MCF 10A (cell line): Measurements from ENCODE around the gene HLCS. TPM values are rescaled to one million over a fixed set of nuclear protein-coding genes. Genes with fewer than 3 reads are reported as not detected.

Experiments used
- BruUV-seq: library from RNA; stranded (reverse); fragments of 400-500 nt; replicated peaks from 2 replicates; lab custom pipeline; 2021; lab: Mats Ljungman, UMichigan
- CTCF ChIA-PET: fragments of 300-600 bp; sonication (Branson Sonifier 250); formaldehyde crosslinking; extraction: SDS; loops from one replicate; lab custom pipeline; 2021; ENCODE audit warnings: antibody characterized with exemption, inconsistent platforms; lab: Yijun Ruan, JAX
- POLR2A ChIA-PET: fragments of 300-600, 350-650 bp; sonication (Branson Sonifier 250); formaldehyde crosslinking; extraction: SDS; loops from one replicate; lab custom pipeline; 2020; ENCODE audit warnings: antibody characterized with exemption, inconsistent platforms; lab: Yijun Ruan, JAX
- DNase-seq: peaks from one replicate; pipeline ENCODE4 v3.0.0-alpha.2; 2018; ENCODE audit not compliant: unreplicated experiment
- H3K27ac Mint-ChIP-seq: one replicate; pipeline ENCODE4 v1.8.0; 2022; ENCODE audit warnings: mild to moderate bottlenecking, low read depth, mixed read lengths; ENCODE audit not compliant: unreplicated experiment
- H3K27me3 Mint-ChIP-seq: one replicate; pipeline ENCODE4 v1.8.0; 2022; ENCODE audit warnings: mixed read lengths; ENCODE audit not compliant: insufficient read depth, unreplicated experiment
- H3K36me3 Mint-ChIP-seq: one replicate; pipeline ENCODE4 v1.8.0; 2022; ENCODE audit warnings: mild to moderate bottlenecking, moderate library complexity, mixed read lengths; ENCODE audit not compliant: insufficient read depth, unreplicated experiment
- H3K4me1 Mint-ChIP-seq: one replicate; pipeline ENCODE4 v1.8.0; 2022; ENCODE audit warnings: mixed read lengths; ENCODE audit not compliant: insufficient read depth, unreplicated experiment
- H3K4me3 Mint-ChIP-seq: one replicate; pipeline ENCODE4 v1.8.0; 2022; ENCODE audit warnings: mild to moderate bottlenecking, moderate library complexity, mixed read lengths; ENCODE audit not compliant: unreplicated experiment
- H3K9me3 Mint-ChIP-seq: one replicate; pipeline ENCODE4 v1.8.0; 2022; ENCODE audit warnings: mixed read lengths; ENCODE audit not compliant: unreplicated experiment
- CTCF ChIP-seq: fragments of 200-600 bp; IDR thresholded peaks from one replicate; pipeline ENCODE4 v1.8.0; 2022; ENCODE audit warnings: antibody characterized with exemption, mild to moderate bottlenecking; ENCODE audit not compliant: unreplicated experiment
- intact Hi-C: fragments of 100-400 bp; cut with micrococcal nuclease; formaldehyde crosslinking; loops from 2 replicates; pipeline ENCODE4 v1.14.1; 2022
- total RNA-seq: library from RNA; stranded (reverse); gene quantifications from 2 replicates; pipeline ENCODE4 v1.2.3, GENCODE V29; 2022

The HLCS gene
- total RNA-seq, 1 experiment from 2014 or later = 46.1 TPM

- CTCF ChIA-PET = interaction anchor here (0.7 to 3.4 kb wide), 5 partner anchors 9 to 218 kb away, joined by 3 to 12 read pairs (median 5); no protein-coding TSS in a partner anchor
- POLR2A ChIA-PET = interaction anchor here (0.7 to 2.3 kb wide), 2 partner anchors 64 to 238 kb away, joined by 3 to 5 read pairs; no protein-coding TSS in a partner anchor
- TF ChIP-seq CTCF = no peak
- no peak overlapping the region for H3K4me3 Mint-ChIP-seq
- intact Hi-C loops = no loop called here
- peaks cover 18% of the 10 kb centered on the region for H3K4me1 Mint-ChIP-seq
- no peak overlapping the region for H3K27ac Mint-ChIP-seq
- no TSS peak for BruUV-seq
- H3K9me3 Mint-ChIP-seq = no peaks in the 10 kb centered on the region
- no peaks in the 10 kb centered on the region for H3K27me3 Mint-ChIP-seq
- no peak for DNase-seq
- no peaks in the 10 kb centered on the region for H3K36me3 Mint-ChIP-seq
These were observed 117.7 kb downstream of the HLCS start for GRCh38 chr21:36848730-36849274.

GRCh38 chr21:36847189-36847588 lies 119.3 kb downstream of the HLCS start:
- no peaks in the 10 kb centered on the region for H3K36me3 Mint-ChIP-seq
- peak overlapping the region; percentile 87 for H3K27ac Mint-ChIP-seq
- intact Hi-C loops = no loop called here
- ChIA-PET CTCF (interaction anchor here (0.5 to 3.4 kb wide), 4 partner anchors 70 to 351 kb away, joined by 3 to 12 read pairs (median 4); no protein-coding TSS in a partner anchor), POLR2A (interaction anchor here (0.9 to 2.3 kb wide), 8 partner anchors 11 to 145 kb away, joined by 3 to 5 read pairs (median 4); no protein-coding TSS in a partner anchor)
- H3K4me3 Mint-ChIP-seq = no peak overlapping the region
- peak; percentile 68 for DNase-seq
- H3K27me3 Mint-ChIP-seq = no peaks in the 10 kb centered on the region
- H3K4me1 Mint-ChIP-seq = peaks cover 14% of the 10 kb centered on the region
- BruUV-seq = no TSS peak
- H3K9me3 Mint-ChIP-seq = no peaks in the 10 kb centered on the region
- no peak for TF ChIP-seq CTCF

GRCh38 chr21:36846631-36847030 lies 119.8 kb downstream of the HLCS start:
- no peaks in the 10 kb centered on the region for H3K27me3 Mint-ChIP-seq
- H3K9me3 Mint-ChIP-seq = no peaks in the 10 kb centered on the region
- intact Hi-C loops = no loop called here
- ChIA-PET POLR2A (interaction anchor here (0.7 to 1.7 kb wide), 7 partner anchors 14 to 144 kb away, joined by 3 to 5 read pairs (median 3); no protein-coding TSS in a partner anchor), CTCF (interaction anchor here (0.7 to 3.4 kb wide), 3 partner anchors 71 to 350 kb away, joined by 3 to 12 read pairs (median 3); no protein-coding TSS in a partner anchor)
- H3K36me3 Mint-ChIP-seq = no peaks in the 10 kb centered on the region
- BruUV-seq = no TSS peak
- H3K27ac Mint-ChIP-seq = peak overlapping the region; percentile 87
- no peak for TF ChIP-seq CTCF
- peaks cover 14% of the 10 kb centered on the region for H3K4me1 Mint-ChIP-seq
- DNase-seq = no peak
- H3K4me3 Mint-ChIP-seq = no peak overlapping the region

GRCh38 chr21:36845790-36846189 lies 120.7 kb downstream of the HLCS start:
- no TSS peak for BruUV-seq
- intact Hi-C loops = no loop called here
- Mint-ChIP-seq H3K9me3 (no peaks in the 10 kb centered on the region), H3K27ac (peak overlapping the region; percentile 87), H3K36me3 (no peaks in the 10 kb centered on the region), H3K4me3 (no peak overlapping the region), H3K27me3 (no peaks in the 10 kb centered on the region), H3K4me1 (peaks cover 14% of the 10 kb centered on the region)
- DNase-seq = no peak
- no peak for TF ChIP-seq CTCF
- ChIA-PET CTCF (interaction anchor here (1.1 kb wide), 1 partner anchor 215 kb away, joined by 4 read pairs; no protein-coding TSS in a partner anchor), POLR2A (interaction anchor here (0.7 kb wide), 1 partner anchor 146 kb away, joined by 3 read pairs; no protein-coding TSS in a partner anchor)
